BJ (cell line): ENCODE results near the gene TRNAU1AP. TPM values are rescaled to one million over a fixed set of nuclear protein-coding genes. Genes with fewer than 3 reads are reported as not detected.

ENCODE experiments used
- CTCF ChIA-PET: fragments of 350-600 bp; formaldehyde crosslinking; extraction: SDS; loops from one replicate; lab custom pipeline; 2021; ENCODE audit warnings: antibody characterized with exemption, inconsistent platforms; lab: Yijun Ruan, JAX
- POLR2A ChIA-PET: fragments of 300-600 bp; sonication (Branson Sonifier 250); formaldehyde crosslinking; extraction: SDS; loops from one replicate; lab custom pipeline; 2021; ENCODE audit warnings: antibody characterized with exemption; lab: Charles Lee
- DNase-seq: peaks from one replicate; pipeline ENCODE4 v3.0.0-alpha.2; 2011; ENCODE audit warnings: low read depth
- H3K27me3 ChIP-seq: 2 replicates; pipeline ENCODE4 v1.6.0; 2011; ENCODE audit warnings: low read length; ENCODE audit not compliant: control insufficient read depth, insufficient read depth
- H3K36me3 ChIP-seq: 2 replicates; pipeline ENCODE4 v1.5.1; 2011; ENCODE audit warnings: low read length; ENCODE audit not compliant: control insufficient read depth, insufficient read depth
- H3K4me3 ChIP-seq: 2 replicates; pipeline ENCODE4 v1.5.1; 2011; ENCODE audit warnings: low read depth, mild to moderate bottlenecking, control low read depth, low read length
- polyA plus RNA-seq: library from polyadenylated mRNA; depleted of rRNA; stranded (reverse); fragments of >200 nt; gene quantifications from 2 replicates; pipeline ENCODE4 v1.2.3, GENCODE V29; 2011
- TF ChIP-seq, protein P1 (sequence below): IDR thresholded peaks from 2 replicates; pipeline ENCODE4 v1.5.1; 2011; ENCODE audit warnings: low read depth, mild to moderate bottlenecking, control low read depth, inconsistent platforms, low read length, moderate library complexity; ENCODE audit not compliant: insufficient read depth

The TRNAU1AP gene
- polyA plus RNA-seq, 1 experiment: 26.6 TPM

DNA sequence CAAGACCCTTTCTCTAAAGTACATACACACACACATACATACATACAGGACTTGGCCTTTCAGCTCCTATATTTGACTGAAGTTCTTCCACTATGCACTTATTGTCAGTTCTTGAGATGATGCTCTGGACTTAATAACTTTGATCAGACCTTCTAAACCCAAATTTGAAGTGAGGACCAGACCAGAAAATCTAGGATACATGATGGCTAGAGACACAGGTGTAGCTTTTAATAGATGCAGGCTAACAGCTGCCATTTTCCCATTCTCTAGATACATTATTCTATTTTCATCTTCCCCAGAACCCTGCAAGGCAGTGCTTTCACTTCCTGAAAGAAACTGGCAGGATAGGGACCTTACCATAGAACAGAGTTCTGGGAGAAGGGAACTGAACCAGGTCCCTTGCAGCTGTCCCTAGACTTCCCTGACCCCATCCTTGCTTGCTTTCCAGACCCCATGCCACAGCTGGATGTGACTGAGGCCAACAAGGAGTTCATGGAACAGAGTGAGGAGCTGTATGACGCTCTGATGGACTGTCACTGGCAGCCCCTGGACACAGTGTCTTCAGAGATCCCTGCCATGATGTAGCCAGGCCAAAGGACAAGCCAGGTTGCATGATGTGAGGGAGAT lies 24.3 kb downstream of the TRNAU1AP start:
- Histone ChIP-seq H3K4me3 (no peak overlapping the region), H3K27me3 (no peaks in the 10 kb centered on the region), H3K36me3 (peaks cover 15% of the 10 kb centered on the region)
- CTCF ChIA-PET: interaction anchor here (1.2 kb wide), 1 partner anchor 25 kb away, joined by 4 read pairs; no protein-coding TSS in a partner anchor
- TF ChIP-seq, protein P1, sequence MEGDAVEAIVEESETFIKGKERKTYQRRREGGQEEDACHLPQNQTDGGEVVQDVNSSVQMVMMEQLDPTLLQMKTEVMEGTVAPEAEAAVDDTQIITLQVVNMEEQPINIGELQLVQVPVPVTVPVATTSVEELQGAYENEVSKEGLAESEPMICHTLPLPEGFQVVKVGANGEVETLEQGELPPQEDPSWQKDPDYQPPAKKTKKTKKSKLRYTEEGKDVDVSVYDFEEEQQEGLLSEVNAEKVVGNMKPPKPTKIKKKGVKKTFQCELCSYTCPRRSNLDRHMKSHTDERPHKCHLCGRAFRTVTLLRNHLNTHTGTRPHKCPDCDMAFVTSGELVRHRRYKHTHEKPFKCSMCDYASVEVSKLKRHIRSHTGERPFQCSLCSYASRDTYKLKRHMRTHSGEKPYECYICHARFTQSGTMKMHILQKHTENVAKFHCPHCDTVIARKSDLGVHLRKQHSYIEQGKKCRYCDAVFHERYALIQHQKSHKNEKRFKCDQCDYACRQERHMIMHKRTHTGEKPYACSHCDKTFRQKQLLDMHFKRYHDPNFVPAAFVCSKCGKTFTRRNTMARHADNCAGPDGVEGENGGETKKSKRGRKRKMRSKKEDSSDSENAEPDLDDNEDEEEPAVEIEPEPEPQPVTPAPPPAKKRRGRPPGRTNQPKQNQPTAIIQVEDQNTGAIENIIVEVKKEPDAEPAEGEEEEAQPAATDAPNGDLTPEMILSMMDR: no peak
- POLR2A ChIA-PET: interaction anchor here (0.5 to 0.6 kb wide), 2 partner anchors 162 to 838 kb away, joined by 4 to 6 read pairs; no protein-coding TSS in a partner anchor
- DNase-seq: no peak

DNA sequence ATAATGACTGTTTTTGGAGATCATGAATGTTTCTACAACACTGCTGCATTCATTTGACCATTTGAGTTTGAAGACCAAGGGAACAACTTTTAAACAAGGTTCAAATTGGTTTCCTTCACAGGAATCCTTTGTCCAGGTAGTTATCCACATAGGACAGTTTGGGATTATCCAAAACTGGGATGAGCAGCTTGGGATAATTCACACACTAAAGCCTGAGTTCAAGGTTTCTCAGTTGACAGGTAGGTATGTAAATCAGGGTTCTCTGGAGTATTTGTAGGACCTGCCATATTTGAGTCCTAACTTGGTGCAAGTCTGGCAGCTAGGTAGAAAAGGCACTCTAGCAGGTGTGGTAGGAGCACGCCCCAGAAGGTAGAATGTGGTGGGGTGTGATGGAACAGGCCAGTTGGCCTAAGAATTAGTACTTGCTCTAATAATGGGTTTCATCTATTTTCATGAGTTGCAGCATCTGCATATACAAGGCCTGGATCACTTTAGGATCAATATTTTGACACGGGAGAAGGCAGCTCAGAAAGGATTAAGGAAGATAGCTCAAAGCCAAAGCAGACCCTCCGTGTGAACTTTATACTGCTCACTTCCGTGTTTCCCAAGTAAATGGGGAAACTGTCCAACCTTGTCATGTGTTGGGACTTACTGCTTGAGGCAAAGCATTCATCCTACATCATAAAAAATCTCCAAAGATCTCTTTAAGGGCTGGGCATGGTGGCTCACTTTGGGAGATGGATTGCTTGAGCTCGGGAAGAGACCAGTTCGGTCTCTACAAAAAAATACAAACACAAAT lies 25.1 kb downstream of the TRNAU1AP start:
- TF ChIP-seq, protein P1: no peak
- CTCF ChIA-PET: interaction anchor here (1.2 kb wide), 1 partner anchor 24 kb away, joined by 4 read pairs; no protein-coding TSS in a partner anchor
- H3K4me3 ChIP-seq: no peak overlapping the region
- no peaks in the 10 kb centered on the region for H3K27me3 ChIP-seq
- POLR2A ChIA-PET: interaction anchor here (0.5 kb wide), 1 partner anchor 838 kb away, joined by 4 read pairs; no protein-coding TSS in a partner anchor
- no peak for DNase-seq
- H3K36me3 ChIP-seq: peaks cover 15% of the 10 kb centered on the region

GRCh38 chr1:28578696-28579218 lies 25.9 kb downstream of the TRNAU1AP start:
- POLR2A ChIA-PET: interaction anchor here (0.5 kb wide), 1 partner anchor 64 kb away, joined by 9 read pairs; no protein-coding TSS in a partner anchor
- no peak for DNase-seq
- H3K4me3 ChIP-seq: no peak overlapping the region
- TF ChIP-seq, protein P1: no peak
- CTCF ChIA-PET: interaction anchor here (0.9 to 1.4 kb wide), 2 partner anchors 219 to 330 kb away, joined by 3 to 4 read pairs; no protein-coding TSS in a partner anchor
- H3K36me3 ChIP-seq: peaks cover 14% of the 10 kb centered on the region
- no peaks in the 10 kb centered on the region for H3K27me3 ChIP-seq

GRCh38 chr1:28579401-28579800 lies 26.5 kb downstream of the TRNAU1AP start:
- peaks cover 13% of the 10 kb centered on the region for H3K36me3 ChIP-seq
- TF ChIP-seq, protein P1: no peak
- DNase-seq: no peak
- no peaks in the 10 kb centered on the region for H3K27me3 ChIP-seq
- no peak overlapping the region for H3K4me3 ChIP-seq
- POLR2A ChIA-PET: interaction anchor here (0.5 to 0.6 kb wide), 2 partner anchors 10 to 64 kb away, joined by 6 to 9 read pairs; no protein-coding TSS in a partner anchor
- CTCF ChIA-PET: interaction anchor here (0.9 to 1.5 kb wide), 3 partner anchors 19 to 331 kb away, joined by 3 to 4 read pairs (median 4); no protein-coding TSS in a partner anchor
